Neural crest cell (in vitro differentiated cells): ENCODE measurements around the gene CAPN8. TPM values are rescaled to one million over a fixed set of nuclear protein-coding genes. Genes with fewer than 3 reads are reported as not detected.

Experiments used
- DNase-seq: peaks from one replicate; pipeline ENCODE4 v3.0.0; 2021; ENCODE audit warnings: low read depth, mixed read lengths, low spot score
- H3K27ac Mint-ChIP-seq: one replicate; pipeline ENCODE4 v1.8.0; 2021; ENCODE audit warnings: mild to moderate bottlenecking, mixed read lengths; ENCODE audit not compliant: unreplicated experiment
- H3K27me3 Mint-ChIP-seq: 2 replicates; pipeline ENCODE4 v1.8.0; 2021; ENCODE audit warnings: low read depth, mild to moderate bottlenecking, mixed read lengths
- H3K36me3 Mint-ChIP-seq: 2 replicates; pipeline ENCODE4 v1.8.0; 2021; ENCODE audit warnings: low read depth, mild to moderate bottlenecking, mixed read lengths
- H3K4me1 Mint-ChIP-seq: 2 replicates; pipeline ENCODE4 v1.8.0; 2021; ENCODE audit warnings: mixed read lengths
- H3K4me3 Mint-ChIP-seq: one replicate; pipeline ENCODE4 v1.8.0; 2021; ENCODE audit warnings: mild to moderate bottlenecking, mixed read lengths
- H3K9me3 Mint-ChIP-seq: 2 replicates; pipeline ENCODE4 v1.8.0; 2021; ENCODE audit warnings: mixed read lengths
- CTCF ChIP-seq: fragments of 200-600 bp; sonication (generic); conservative IDR thresholded peaks from 2 replicates; pipeline ENCODE4 v1.5.0; 2021; ENCODE audit warnings: antibody characterized with exemption, mild to moderate bottlenecking
- total RNA-seq: library from RNA; stranded (reverse); gene quantifications from 2 replicates; pipeline ENCODE4 v1.2.1, GENCODE V29; 2021

CAPN8 gene
- total RNA-seq, 1 donor from 2014 or later: not detected

GRCh38 chr1:223695941-223696340 is 30.4 kb upstream of the CAPN8 start:
- Mint-ChIP-seq H3K27ac (no peak overlapping the region), H3K4me1 (peaks cover 12% of the 10 kb centered on the region), H3K36me3 (no peaks in the 10 kb centered on the region), H3K9me3 (no peaks in the 10 kb centered on the region), H3K4me3 (no peak overlapping the region), H3K27me3 (no peaks in the 10 kb centered on the region)
- DNase-seq: no peak
- no peak for TF ChIP-seq CTCF

DNA sequence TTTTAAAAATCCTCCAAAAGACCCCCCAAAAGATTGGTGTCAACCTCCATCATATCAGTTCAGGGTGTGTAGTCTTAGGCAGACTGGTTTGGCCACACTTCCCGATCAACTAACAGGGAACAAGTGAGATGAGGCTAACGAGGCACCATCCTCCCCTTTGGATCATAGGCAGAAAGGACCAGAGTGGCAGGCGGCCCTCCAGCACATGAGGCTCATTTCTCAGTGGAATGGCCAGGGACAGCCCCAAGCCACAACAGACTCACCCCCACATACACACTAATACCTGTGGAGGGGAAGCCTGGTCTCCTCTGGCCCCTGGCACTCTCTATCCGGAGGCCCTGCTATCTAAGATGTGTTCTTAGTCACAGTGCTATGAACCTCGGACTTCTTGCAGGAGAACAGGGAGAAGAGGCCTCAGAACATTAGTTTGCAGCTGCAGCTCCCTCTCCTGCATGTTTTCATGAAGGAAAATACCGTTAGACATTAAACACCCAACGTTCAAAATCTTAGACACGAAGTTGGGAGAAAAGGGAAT is 29.6 kb upstream of the CAPN8 start:
- no peak for DNase-seq
- TF ChIP-seq CTCF: no peak
- no peaks in the 10 kb centered on the region for H3K36me3 Mint-ChIP-seq
- no peaks in the 10 kb centered on the region for H3K27me3 Mint-ChIP-seq
- H3K4me1 Mint-ChIP-seq: peaks cover 5% of the 10 kb centered on the region
- no peaks in the 10 kb centered on the region for H3K9me3 Mint-ChIP-seq
- H3K4me3 Mint-ChIP-seq: no peak overlapping the region
- no peak overlapping the region for H3K27ac Mint-ChIP-seq

GRCh38 chr1:223691121-223691520 is 25.6 kb upstream of the CAPN8 start:
- TF ChIP-seq CTCF: no peak
- Mint-ChIP-seq H3K4me3 (no peak overlapping the region), H3K4me1 (no peaks in the 10 kb centered on the region), H3K27ac (no peak overlapping the region), H3K9me3 (no peaks in the 10 kb centered on the region), H3K27me3 (peaks cover 14% of the 10 kb centered on the region), H3K36me3 (no peaks in the 10 kb centered on the region)
- no peak for DNase-seq

- Mint-ChIP-seq H3K27me3 (peaks cover 38% of the 10 kb centered on the region), H3K4me1 (no peaks in the 10 kb centered on the region), H3K36me3 (no peaks in the 10 kb centered on the region), H3K27ac (no peak overlapping the region), H3K9me3 (no peaks in the 10 kb centered on the region), H3K4me3 (no peak overlapping the region)
- no peak for DNase-seq
- TF ChIP-seq CTCF: peak; percentile 21
Observed at GRCh38 chr1:223684488-223684792, 18.9 kb upstream of the CAPN8 start.

DNA sequence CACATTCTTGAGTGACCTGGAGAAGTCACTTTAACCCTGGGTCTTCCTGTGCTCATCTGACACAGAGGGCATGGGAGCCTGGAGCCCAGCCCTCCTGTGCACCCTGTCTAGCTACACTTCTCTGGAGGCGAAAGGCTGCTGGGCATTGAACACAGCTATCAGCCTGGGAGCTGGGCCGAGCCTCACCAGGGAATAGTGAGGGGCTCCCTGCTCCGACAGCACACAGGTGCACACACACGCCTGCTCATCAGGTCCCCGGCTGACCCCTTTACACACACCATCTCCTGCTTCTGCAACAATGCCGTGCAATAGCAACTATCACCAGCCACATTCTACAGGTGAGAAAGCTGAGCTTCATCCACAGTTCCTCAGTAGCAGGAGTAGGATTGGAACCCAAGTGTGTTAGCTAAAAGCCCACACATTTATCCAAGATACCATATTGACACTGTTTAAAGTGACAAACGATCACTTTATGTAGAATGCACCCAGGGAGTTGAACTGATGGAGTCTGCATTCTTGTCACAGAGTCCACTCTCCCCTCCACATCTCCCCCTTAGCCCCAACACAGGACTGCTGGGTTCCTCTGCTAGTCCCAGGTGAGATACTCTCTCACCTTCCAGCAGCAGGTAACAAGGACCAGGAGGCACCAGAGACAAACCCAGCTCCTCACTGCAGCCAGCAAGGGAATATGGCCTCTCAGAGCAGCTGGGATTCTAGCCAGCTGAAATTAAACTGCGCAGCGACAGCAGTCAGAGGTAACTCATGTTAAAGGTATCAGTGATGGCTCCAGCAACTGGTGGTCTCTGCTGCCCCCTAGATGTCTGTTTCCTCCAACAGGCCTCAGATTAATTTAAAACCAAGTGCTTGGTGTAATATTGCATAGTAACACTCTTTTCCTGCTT is 18.3 kb upstream of the CAPN8 start:
- Mint-ChIP-seq H3K27me3 (peaks cover 38% of the 10 kb centered on the region), H3K4me3 (no peak overlapping the region), H3K27ac (no peak overlapping the region), H3K4me1 (no peaks in the 10 kb centered on the region), H3K36me3 (no peaks in the 10 kb centered on the region), H3K9me3 (no peaks in the 10 kb centered on the region)
- DNase-seq: peak; percentile 69
- TF ChIP-seq CTCF: peak; percentile 90
